H1 (cell line): ENCODE results near the gene TTC38.

Source experiments
- CREB1 ChIP-seq: IDR thresholded peaks from 2 replicates; pipeline ENCODE4 v1.6.1; 2012; ENCODE audit warnings: inconsistent platforms
- CTCF ChIP-seq, 3 experiments: IDR thresholded peaks; 1 replicate in 2 of 3; 2 replicates in 1 of 3; pipeline versions ENCODE4 v1.5.1 to v1.6.1; 2011; ENCODE audit warnings: low read length in 3 of 3, mild to moderate bottlenecking in 3 of 3, inconsistent platforms in 2 of 3, low read depth in 1 of 3, moderate library complexity in 1 of 3; ENCODE audit not compliant: insufficient read depth in 1 of 3; ENCODE audit errors: control extremely low read depth in 1 of 3
- EZH2 ChIP-seq: fragments of 200-600 bp; sonication (generic); IDR thresholded peaks from 2 replicates; pipeline ENCODE4 v1.7.1; 2012; ENCODE audit warnings: low read depth, mild to moderate bottlenecking, moderate library complexity, low read length, inconsistent platforms; ENCODE audit not compliant: severe bottlenecking
- JUND ChIP-seq: IDR thresholded peaks from 2 replicates; pipeline ENCODE4 v1.6.1; 2011; ENCODE audit warnings: mild to moderate bottlenecking, improper control_type of control experiment, low read length
- POLR2A ChIP-seq, 2 experiments: IDR thresholded peaks; 1 replicate in 1 of 2; 2 replicates in 1 of 2; pipeline ENCODE4 v1.6.1; 2011; ENCODE audit warnings: low read depth in 2 of 2, low read length in 2 of 2, mild to moderate bottlenecking in 2 of 2; ENCODE audit errors: control extremely low read depth in 1 of 2
- SIN3A ChIP-seq, 2 experiments: IDR thresholded peaks in 1 of 2; conservative IDR thresholded peaks in 1 of 2; 2 replicates each; pipeline ENCODE4 v1.6.1; 2011 to 2012; ENCODE audit warnings: low read length in 2 of 2, improper control_type of control experiment in 1 of 2, low read depth in 1 of 2, mild to moderate bottlenecking in 1 of 2

DNA sequence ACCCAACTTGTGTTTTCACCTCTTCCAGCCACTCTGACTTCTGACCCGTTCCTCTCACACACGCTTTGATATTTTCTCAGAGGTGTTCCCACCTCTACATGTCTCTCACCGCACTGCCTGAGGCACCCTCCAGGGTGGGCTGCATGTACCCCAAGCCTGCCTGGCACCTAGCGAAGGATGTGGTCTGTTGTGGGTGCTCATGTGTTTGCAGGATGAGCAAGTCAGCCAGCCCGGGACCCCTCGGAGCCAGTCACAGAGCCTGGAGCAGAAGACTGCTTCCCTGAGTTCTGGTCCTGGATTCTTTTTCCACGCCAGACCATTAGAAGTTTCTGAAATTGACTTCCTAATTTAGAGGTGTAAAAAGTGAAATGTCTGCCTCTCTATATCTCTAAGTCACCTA lies 32.7 kb downstream of the TTC38 start:
- TF ChIP-seq SIN3A (conservative IDR thresholded peaks at IDR 0.05 in 1 of 2, IDR thresholded peaks at IDR 0.05 in 1 of 2; ENCODE audit: low read depth in 1 of 2, low read length in 2 of 2) (no peak), EZH2 (no peak), POLR2A (IDR thresholded peaks at IDR 0.05; ENCODE audit: control extremely low read depth in 1 of 2, low read depth in 2 of 2, low read length in 2 of 2) (no peak), CREB1 (no peak), CTCF (IDR thresholded peaks at IDR 0.05; ENCODE audit: control extremely low read depth in 1 of 3, insufficient read depth in 1 of 3, low read depth in 1 of 3, low read length in 3 of 3) (no peak), JUND (no peak)
